Stimulated activated CD4-positive, alpha-beta T cell treated with anti-CD3 and anti-CD28 coated beads, Interleukin-12 subunit alpha, Interleukin-12 subunit beta, amount 100 ng/mL, for 4 hours (primary cell): ENCODE measurements around the gene RALGAPA1.
"Not testable (repeated sequence)": the region's sequence is repeated elsewhere in the genome, so short reads cannot be mapped to it uniquely, and the experiment has no call there.

Experiments used
- DNase-seq: peaks from one replicate; pipeline ENCODE4 v3.0.0-alpha.2; 2020

The RALGAPA1 gene

GRCh38 chr14:35619998-35620397 lies 189.1 kb downstream of the RALGAPA1 start:
- DNase-seq = not testable (repeated sequence)

- DNase-seq = not testable (repeated sequence)
Observed at GRCh38 chr14:35619461-35619860, 189.6 kb downstream of the RALGAPA1 start.

DNA sequence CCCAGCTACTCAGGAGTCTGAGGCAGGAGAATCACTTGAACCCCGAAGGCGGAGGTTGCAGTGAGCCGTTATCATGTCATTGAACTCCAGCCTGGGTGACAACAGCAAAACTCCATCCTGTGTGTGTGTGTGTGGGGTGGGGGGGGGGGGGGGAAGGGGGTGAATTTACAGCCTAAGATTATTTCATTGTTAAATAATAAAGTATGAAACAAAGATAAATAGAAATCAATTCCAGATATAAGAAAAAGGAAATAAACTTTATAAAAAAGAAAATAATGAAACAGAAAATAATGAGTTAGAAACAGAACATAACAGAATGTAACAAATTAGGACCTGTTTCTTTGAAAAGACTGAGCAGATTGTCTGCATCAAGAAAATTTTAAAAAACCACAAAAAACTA lies 191.6 kb downstream of the RALGAPA1 start:
- DNase-seq = no peak

DNA sequence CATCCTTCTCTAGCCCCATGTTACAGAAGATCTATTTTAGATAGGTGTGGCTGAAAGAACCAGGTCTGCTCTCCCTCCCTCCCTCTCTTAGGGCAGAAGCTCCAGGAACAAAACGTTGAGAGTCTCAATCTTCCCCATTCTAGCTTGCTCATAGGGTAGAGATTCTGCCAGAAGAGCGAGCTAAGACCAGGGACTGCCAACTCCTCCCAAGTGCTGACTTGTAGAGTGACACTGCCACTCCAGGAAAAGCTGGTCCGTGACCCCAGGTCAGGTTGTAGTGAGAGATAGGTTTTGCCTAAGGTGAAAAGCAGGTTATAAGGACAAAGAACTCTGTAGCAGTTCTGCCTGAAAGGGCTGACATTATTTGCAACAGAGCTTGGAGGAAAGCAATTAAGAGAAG lies 201.7 kb downstream of the RALGAPA1 start:
- no peak for DNase-seq

GRCh38 chr14:35600253-35600652 lies 208.8 kb downstream of the RALGAPA1 start:
- no peak for DNase-seq

- no peak for DNase-seq
Observed at GRCh38 chr14:35594616-35595015, 214.5 kb downstream of the RALGAPA1 start.

DNA sequence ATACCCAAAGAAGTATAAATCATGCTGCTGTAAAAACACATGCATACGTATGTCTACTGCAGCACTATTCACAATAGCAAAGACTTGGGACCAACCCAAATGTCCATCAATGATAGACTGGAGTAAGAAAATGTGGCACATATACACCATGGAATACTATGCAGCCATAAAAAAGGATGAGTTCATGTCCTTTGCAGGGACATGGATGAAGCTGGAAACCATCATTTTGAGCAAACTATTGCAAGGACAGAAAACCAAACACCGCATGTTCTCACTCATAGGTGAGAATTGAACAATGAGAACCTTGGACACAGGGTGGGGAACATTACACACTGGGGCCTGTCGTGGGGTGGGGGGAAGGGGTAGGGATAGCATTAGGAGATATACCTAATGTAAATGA lies 221.7 kb downstream of the RALGAPA1 start:
- DNase-seq = not testable (repeated sequence)

- no peak for DNase-seq
Observed at GRCh38 chr14:35578639-35579038, 230.5 kb downstream of the RALGAPA1 start.

GRCh38 chr14:35578135-35578534 lies 231.0 kb downstream of the RALGAPA1 start:
- no peak for DNase-seq

DNA sequence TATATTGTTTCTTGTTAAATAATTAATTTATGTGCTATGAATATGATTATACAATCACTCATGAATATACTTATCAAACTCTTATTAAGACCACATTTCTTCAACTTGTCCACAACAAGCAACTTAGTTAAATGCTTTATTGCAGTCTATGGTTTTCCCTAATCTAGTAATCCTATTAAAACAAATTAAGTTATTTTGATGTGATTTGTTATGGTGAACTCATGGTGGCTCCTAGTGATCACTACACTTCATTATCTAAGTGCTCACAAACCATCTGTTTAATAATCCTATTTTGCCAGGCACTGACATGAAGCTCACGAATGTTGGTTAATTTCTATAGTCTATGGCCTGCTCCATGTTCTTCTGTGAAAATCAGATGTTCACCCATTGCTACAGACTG lies 232.2 kb downstream of the RALGAPA1 start:
- no peak for DNase-seq

DNA sequence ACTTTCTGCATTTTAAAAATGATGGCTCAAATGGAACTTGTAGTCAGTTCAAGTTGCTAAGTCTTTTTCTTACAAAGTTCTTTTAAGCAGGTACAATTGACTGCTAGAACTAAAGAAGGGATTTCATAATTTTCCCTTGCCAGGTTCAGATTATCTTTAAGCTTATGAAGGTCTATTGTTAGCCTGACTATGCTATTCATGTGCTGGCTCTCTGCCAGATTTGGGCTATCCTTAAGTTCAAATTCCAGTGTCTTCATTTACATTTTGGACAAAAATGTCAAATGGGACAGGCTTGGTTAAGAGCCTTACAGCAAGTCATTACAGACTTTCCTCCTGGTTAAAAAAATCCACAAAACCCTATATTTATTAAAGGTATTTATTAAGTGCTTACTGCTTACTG lies 232.8 kb downstream of the RALGAPA1 start:
- no peak for DNase-seq

GRCh38 chr14:35573911-35574310 lies 235.2 kb downstream of the RALGAPA1 start:
- DNase-seq = no peak

- DNase-seq = no peak
Observed at GRCh38 chr14:35571598-35571997, 237.5 kb downstream of the RALGAPA1 start.

GRCh38 chr14:35565871-35566464 lies 243.1 kb downstream of the RALGAPA1 start:
- no peak for DNase-seq

DNA sequence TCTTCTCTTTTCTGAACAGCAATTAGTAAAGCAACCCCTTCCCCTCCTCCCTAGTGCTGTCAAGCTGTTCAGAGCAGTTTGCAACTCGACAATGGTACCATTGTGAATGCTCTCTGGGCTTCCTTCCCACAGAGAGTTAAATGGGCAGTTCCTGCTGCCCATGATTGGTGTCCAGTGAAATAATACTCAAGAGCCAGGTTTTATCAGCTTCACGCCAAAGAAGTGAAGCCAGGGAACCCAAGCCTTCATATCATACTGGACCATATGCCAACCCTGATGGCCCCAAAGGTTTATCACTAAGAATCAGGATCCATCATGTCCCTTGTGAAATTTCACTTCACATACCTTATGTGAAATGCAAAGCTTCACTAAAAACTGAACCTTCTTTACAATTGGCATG lies 250.4 kb downstream of the RALGAPA1 start:
- DNase-seq = no peak

- DNase-seq = no peak
Observed at GRCh38 chr14:35557221-35557747, 251.8 kb downstream of the RALGAPA1 start.

DNA sequence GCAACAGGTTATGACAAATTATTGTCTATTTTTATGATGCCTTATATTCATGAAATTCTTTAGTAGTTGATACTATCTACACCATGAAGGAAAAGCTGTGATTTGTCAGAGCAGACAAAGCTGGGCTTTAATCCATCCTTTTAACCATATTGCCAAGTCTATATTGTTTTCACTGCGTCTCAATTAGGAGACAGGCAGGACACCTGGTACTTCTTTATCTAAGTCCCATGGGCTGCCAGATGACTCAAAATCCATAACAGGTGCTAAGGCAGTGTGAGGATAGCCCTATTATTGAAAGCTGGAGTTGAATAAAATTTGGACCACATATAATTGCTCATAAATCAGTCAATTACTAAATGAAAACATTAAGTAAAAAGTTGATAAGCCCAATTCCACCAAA lies 252.5 kb downstream of the RALGAPA1 start:
- DNase-seq = no peak

DNA sequence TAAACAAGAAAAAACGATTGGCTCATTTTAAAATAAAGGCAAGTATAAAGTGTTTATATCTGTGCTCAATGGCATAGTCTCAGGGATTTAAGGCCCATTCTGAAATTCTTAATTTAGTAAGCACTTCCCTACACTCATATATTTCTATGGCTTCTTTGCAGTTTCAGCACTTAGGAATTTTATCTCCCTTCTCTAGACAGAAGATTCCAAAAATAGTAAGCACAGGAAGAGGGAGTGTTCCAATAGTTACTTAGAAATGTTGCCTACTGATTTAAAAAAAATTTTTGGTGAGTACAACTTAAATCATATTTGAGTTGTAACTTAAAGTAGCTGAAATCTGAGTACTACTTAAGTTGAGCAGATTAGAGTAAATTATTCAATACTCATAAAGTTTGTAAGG lies 255.3 kb downstream of the RALGAPA1 start:
- DNase-seq = no peak

- DNase-seq = no peak
Observed at GRCh38 chr14:35551081-35551480, 258.0 kb downstream of the RALGAPA1 start.

- no peak for DNase-seq
Observed at GRCh38 chr14:35549551-35549950, 259.5 kb downstream of the RALGAPA1 start.

GRCh38 chr14:35543006-35543405 lies 266.1 kb downstream of the RALGAPA1 start:
- no peak for DNase-seq

DNA sequence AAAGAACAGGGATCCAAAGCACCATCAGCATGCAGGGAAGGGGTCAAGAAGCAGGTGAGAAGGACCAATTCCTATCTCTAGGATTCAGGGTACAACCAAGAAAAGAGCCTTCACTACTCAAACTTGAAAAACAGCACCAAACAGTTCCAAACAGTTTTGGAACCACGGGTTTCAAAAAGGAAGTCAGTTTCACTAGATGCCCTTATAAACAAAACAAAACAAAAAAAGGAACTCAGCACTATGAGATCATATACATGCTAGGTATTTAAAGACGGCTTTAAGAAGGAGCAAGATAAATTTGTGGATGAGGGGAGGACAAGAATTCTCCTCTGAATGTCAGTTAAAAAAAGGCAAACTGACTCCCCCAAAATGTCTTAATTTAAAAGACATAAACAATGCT lies 269.1 kb downstream of the RALGAPA1 start:
- no peak for DNase-seq

- DNase-seq = no peak
Observed at GRCh38 chr14:35535483-35536112, 273.5 kb downstream of the RALGAPA1 start.

DNA sequence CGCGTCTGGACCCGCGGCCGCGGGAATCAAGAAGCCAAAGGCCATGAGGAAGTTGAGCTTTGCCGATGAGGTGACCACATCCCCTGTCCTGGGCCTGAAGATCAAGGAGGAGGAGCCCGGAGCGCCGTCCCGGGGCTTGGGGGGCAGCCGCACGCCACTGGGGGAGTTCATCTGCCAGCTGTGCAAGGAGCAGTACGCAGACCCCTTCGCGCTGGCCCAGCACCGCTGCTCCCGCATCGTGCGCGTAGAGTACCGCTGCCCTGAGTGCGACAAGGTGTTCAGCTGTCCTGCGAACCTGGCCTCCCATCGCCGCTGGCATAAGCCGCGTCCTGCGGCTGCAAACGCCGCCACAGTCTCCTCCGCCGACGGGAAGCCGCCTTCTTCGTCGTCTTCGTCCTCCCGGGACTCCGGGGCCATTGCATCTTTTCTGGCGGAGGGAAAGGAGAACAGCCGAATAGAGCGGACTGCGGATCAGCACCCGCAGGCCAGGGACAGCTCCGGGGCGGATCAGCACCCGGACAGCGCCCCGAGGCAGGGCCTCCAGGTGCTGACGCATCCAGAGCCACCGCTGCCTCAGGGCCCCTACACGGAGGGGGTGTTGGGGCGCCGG lies 274.1 kb downstream of the RALGAPA1 start:
- peak; percentile 56 for DNase-seq
